GM12801 (cell line): Measurements from ENCODE around the gene NHLH1.

Source experiments
- CTCF ChIP-seq: IDR thresholded peaks from one replicate; pipeline ENCODE4 v1.5.1; 2011; ENCODE audit warnings: control low read depth; ENCODE audit not compliant: insufficient read length; ENCODE audit errors: extremely low read depth

Gene NHLH1

GRCh38 chr1:160338580-160338979 is 28.3 kb upstream of the NHLH1 start:
- TF ChIP-seq CTCF = no peak

- no peak for TF ChIP-seq CTCF
These were observed 26.7 kb upstream of the NHLH1 start for GRCh38 chr1:160340146-160340545.

GRCh38 chr1:160340866-160341265 is 26.0 kb upstream of the NHLH1 start:
- TF ChIP-seq CTCF = no peak

- TF ChIP-seq CTCF = no peak
These were observed 24.3 kb upstream of the NHLH1 start for GRCh38 chr1:160342526-160342925.

- no peak for TF ChIP-seq CTCF
These were observed 23.7 kb upstream of the NHLH1 start, which contains the start of the genes COPA and NCSTN for GRCh38 chr1:160342953-160343869. COPA (minus strand) TSS chr1:160343250; CDS start chr1:160343170, 80 bp downstream. NCSTN (plus strand) TSS chr1:160343383; CDS start chr1:160343397, 14 bp downstream.

- no peak for TF ChIP-seq CTCF
These were observed 22.6 kb upstream of the NHLH1 start for GRCh38 chr1:160344241-160344640.

- no peak for TF ChIP-seq CTCF
These were observed 21.9 kb upstream of the NHLH1 start for GRCh38 chr1:160344936-160345335.
